ENCODE data around the gene RNF166.

Gene RNF166

GRCh38 chr16:88726408-88726749 is 20.2 kb upstream of the RNF166 start:
- no peak for DNase-seq
- H3K4ac ChIP-seq (ENCODE audit: low read depth, low read length), result no peak overlapping the region
- no peak overlapping the region for H4K5ac ChIP-seq (ENCODE audit: low read length)
- no peak overlapping the region for H3K4me3 ChIP-seq (ENCODE audit: low read length)
- no peak overlapping the region for H4K8ac ChIP-seq (ENCODE audit: low read depth, low read length)
- H3K27me3 ChIP-seq (ENCODE audit: insufficient read depth, low read length, poor library complexity), result no peaks in the 10 kb centered on the region
- no peak overlapping the region for H2AK5ac ChIP-seq (ENCODE audit: low read length)
- H2BK120ac ChIP-seq (ENCODE audit: low read depth, low read length), result no peak overlapping the region
- WGBS (ENCODE audit: extremely low coverage, insufficient coverage, low lambda C conversion rate), result no CpG with 5 or more reads among the region's 17 CpGs
- no peak overlapping the region for H3K9ac ChIP-seq (ENCODE audit: low read length)
- H3K79me1 ChIP-seq (ENCODE audit: low read length), result no peaks in the 10 kb centered on the region
- no peak overlapping the region for H3K27ac ChIP-seq (ENCODE audit: low read depth, low read length)
- no peak overlapping the region for H3K18ac ChIP-seq (ENCODE audit: low read length)
- H3K56ac ChIP-seq (ENCODE audit: low read length), result no peak overlapping the region
- H3K79me2 ChIP-seq (ENCODE audit: control insufficient read depth, insufficient read depth, low read length), result no peaks in the 10 kb centered on the region
- H3K36me3 ChIP-seq (ENCODE audit: control insufficient read depth, insufficient read depth, low read length), result no peaks in the 10 kb centered on the region
- H3K4me2 ChIP-seq (ENCODE audit: low read length), result no peak overlapping the region
- no peaks in the 10 kb centered on the region for H3K4me1 ChIP-seq (ENCODE audit: control insufficient read depth, low read depth, low read length)
- H3K23ac ChIP-seq (ENCODE audit: low read length), result no peak overlapping the region
- H2BK15ac ChIP-seq (replicated peaks; ENCODE audit: low read depth), result no peak overlapping the region
- H2BK5ac ChIP-seq (ENCODE audit: low read length), result no peak overlapping the region

GRCh38 chr16:88725609-88726407 is 19.6 kb upstream of the RNF166 start:
- Histone ChIP-seq H3K4ac (ENCODE audit: low read depth, low read length) (no peak overlapping the region), H4K5ac (ENCODE audit: low read length) (no peak overlapping the region), H2BK15ac (replicated peaks; ENCODE audit: low read depth) (no peak overlapping the region), H4K8ac (ENCODE audit: low read depth, low read length) (no peak overlapping the region), H2BK5ac (ENCODE audit: low read length) (no peak overlapping the region), H3K9ac (ENCODE audit: low read length) (no peak overlapping the region), H3K79me1 (ENCODE audit: low read length) (no peaks in the 10 kb centered on the region), H3K27me3 (ENCODE audit: insufficient read depth, low read length, poor library complexity) (no peaks in the 10 kb centered on the region), H3K4me3 (ENCODE audit: low read length) (no peak overlapping the region), H3K18ac (ENCODE audit: low read length) (no peak overlapping the region), H3K4me1 (ENCODE audit: control insufficient read depth, low read depth, low read length) (no peaks in the 10 kb centered on the region), H3K23ac (ENCODE audit: low read length) (no peak overlapping the region), H2BK120ac (ENCODE audit: low read depth, low read length) (no peak overlapping the region), H3K56ac (ENCODE audit: low read length) (no peak overlapping the region), H3K36me3 (ENCODE audit: control insufficient read depth, insufficient read depth, low read length) (no peaks in the 10 kb centered on the region), H2AK5ac (ENCODE audit: low read length) (no peak overlapping the region), H3K27ac (ENCODE audit: low read depth, low read length) (no peak overlapping the region), H3K79me2 (ENCODE audit: control insufficient read depth, insufficient read depth, low read length) (no peaks in the 10 kb centered on the region), H3K4me2 (ENCODE audit: low read length) (no peak overlapping the region)
- DNase-seq, result no peak
- no CpG with 5 or more reads among the region's 32 CpGs for WGBS (ENCODE audit: extremely low coverage, insufficient coverage, low lambda C conversion rate)

GRCh38 chr16:88724855-88725555 is 18.8 kb upstream of the RNF166 start:
- H2BK5ac ChIP-seq (ENCODE audit: low read length), result no peak overlapping the region
- H3K27ac ChIP-seq (ENCODE audit: low read depth, low read length), result no peak overlapping the region
- no peak overlapping the region for H2AK5ac ChIP-seq (ENCODE audit: low read length)
- no peak overlapping the region for H3K23ac ChIP-seq (ENCODE audit: low read length)
- DNase-seq, result no peak
- H3K4ac ChIP-seq (ENCODE audit: low read depth, low read length), result no peak overlapping the region
- no peak overlapping the region for H4K8ac ChIP-seq (ENCODE audit: low read depth, low read length)
- no peak overlapping the region for H2BK15ac ChIP-seq (replicated peaks; ENCODE audit: low read depth)
- no peak overlapping the region for H3K56ac ChIP-seq (ENCODE audit: low read length)
- no CpG with 5 or more reads among the region's 31 CpGs for WGBS (ENCODE audit: extremely low coverage, insufficient coverage, low lambda C conversion rate)
- H3K4me3 ChIP-seq (ENCODE audit: low read length), result no peak overlapping the region
- H3K9ac ChIP-seq (ENCODE audit: low read length), result no peak overlapping the region
- no peak overlapping the region for H4K5ac ChIP-seq (ENCODE audit: low read length)
- no peaks in the 10 kb centered on the region for H3K79me2 ChIP-seq (ENCODE audit: control insufficient read depth, insufficient read depth, low read length)
- peaks cover 1% of the 10 kb centered on the region for H3K36me3 ChIP-seq (ENCODE audit: control insufficient read depth, insufficient read depth, low read length)
- H2BK120ac ChIP-seq (ENCODE audit: low read depth, low read length), result no peak overlapping the region
- H3K18ac ChIP-seq (ENCODE audit: low read length), result no peak overlapping the region
- H3K79me1 ChIP-seq (ENCODE audit: low read length), result no peaks in the 10 kb centered on the region
- no peaks in the 10 kb centered on the region for H3K4me1 ChIP-seq (ENCODE audit: control insufficient read depth, low read depth, low read length)
- no peak overlapping the region for H3K4me2 ChIP-seq (ENCODE audit: low read length)
- H3K27me3 ChIP-seq (ENCODE audit: insufficient read depth, low read length, poor library complexity), result no peaks in the 10 kb centered on the region

GRCh38 chr16:88723911-88724310 is 17.7 kb upstream of the RNF166 start:
- no peak overlapping the region for H2BK120ac ChIP-seq (ENCODE audit: low read depth, low read length)
- WGBS (ENCODE audit: extremely low coverage, insufficient coverage, low lambda C conversion rate), result no CpG with 5 or more reads among the region's 17 CpGs
- H3K23ac ChIP-seq (ENCODE audit: low read length), result no peak overlapping the region
- H2BK15ac ChIP-seq (replicated peaks; ENCODE audit: low read depth), result no peak overlapping the region
- H3K4me3 ChIP-seq (ENCODE audit: low read length), result no peak overlapping the region
- no peak overlapping the region for H4K8ac ChIP-seq (ENCODE audit: low read depth, low read length)
- no peak for DNase-seq
- H3K79me1 ChIP-seq (ENCODE audit: low read length), result no peaks in the 10 kb centered on the region
- H3K4me2 ChIP-seq (ENCODE audit: low read length), result no peak overlapping the region
- no peak overlapping the region for H3K18ac ChIP-seq (ENCODE audit: low read length)
- no peaks in the 10 kb centered on the region for H3K79me2 ChIP-seq (ENCODE audit: control insufficient read depth, insufficient read depth, low read length)
- H3K4ac ChIP-seq (ENCODE audit: low read depth, low read length), result no peak overlapping the region
- no peaks in the 10 kb centered on the region for H3K4me1 ChIP-seq (ENCODE audit: control insufficient read depth, low read depth, low read length)
- H4K5ac ChIP-seq (ENCODE audit: low read length), result no peak overlapping the region
- H2AK5ac ChIP-seq (ENCODE audit: low read length), result no peak overlapping the region
- no peak overlapping the region for H3K27ac ChIP-seq (ENCODE audit: low read depth, low read length)
- no peak overlapping the region for H3K56ac ChIP-seq (ENCODE audit: low read length)
- peaks cover 1% of the 10 kb centered on the region for H3K36me3 ChIP-seq (ENCODE audit: control insufficient read depth, insufficient read depth, low read length)
- H3K9ac ChIP-seq (ENCODE audit: low read length), result no peak overlapping the region
- no peaks in the 10 kb centered on the region for H3K27me3 ChIP-seq (ENCODE audit: insufficient read depth, low read length, poor library complexity)
- no peak overlapping the region for H2BK5ac ChIP-seq (ENCODE audit: low read length)

GRCh38 chr16:88723507-88723887 is 17.3 kb upstream of the RNF166 start:
- Histone ChIP-seq H2BK15ac (replicated peaks; ENCODE audit: low read depth) (no peak overlapping the region), H3K23ac (ENCODE audit: low read length) (no peak overlapping the region)
- WGBS (ENCODE audit: extremely low coverage, insufficient coverage, low lambda C conversion rate), result no CpG with 5 or more reads among the region's 8 CpGs

More at GRCh38 chr16:88723507-88723887, 17.3 kb upstream of the RNF166 start:
- Histone ChIP-seq H3K56ac (ENCODE audit: low read length) (no peak overlapping the region), H4K8ac (ENCODE audit: low read depth, low read length) (no peak overlapping the region), H4K5ac (ENCODE audit: low read length) (no peak overlapping the region), H3K4ac (ENCODE audit: low read depth, low read length) (no peak overlapping the region), H3K36me3 (ENCODE audit: control insufficient read depth, insufficient read depth, low read length) (peaks cover 1% of the 10 kb centered on the region), H2AK5ac (ENCODE audit: low read length) (no peak overlapping the region), H3K4me2 (ENCODE audit: low read length) (no peak overlapping the region), H3K79me2 (ENCODE audit: control insufficient read depth, insufficient read depth, low read length) (no peaks in the 10 kb centered on the region), H3K79me1 (ENCODE audit: low read length) (no peaks in the 10 kb centered on the region), H2BK120ac (ENCODE audit: low read depth, low read length) (no peak overlapping the region), H3K27me3 (ENCODE audit: insufficient read depth, low read length, poor library complexity) (no peaks in the 10 kb centered on the region), H3K9ac (ENCODE audit: low read length) (no peak overlapping the region), H3K18ac (ENCODE audit: low read length) (no peak overlapping the region), H3K4me1 (ENCODE audit: control insufficient read depth, low read depth, low read length) (no peaks in the 10 kb centered on the region), H2BK5ac (ENCODE audit: low read length) (no peak overlapping the region), H3K27ac (ENCODE audit: low read depth, low read length) (no peak overlapping the region), H3K4me3 (ENCODE audit: low read length) (no peak overlapping the region)
- DNase-seq, result no peak
